GF-D8 (cell line): ENCODE data around the gene AKIRIN2.

Source experiments
- DNase-seq: peaks from one replicate; lab custom pipeline; 2025; lab: John Stamatoyannopoulos, UW

AKIRIN2 gene

DNA sequence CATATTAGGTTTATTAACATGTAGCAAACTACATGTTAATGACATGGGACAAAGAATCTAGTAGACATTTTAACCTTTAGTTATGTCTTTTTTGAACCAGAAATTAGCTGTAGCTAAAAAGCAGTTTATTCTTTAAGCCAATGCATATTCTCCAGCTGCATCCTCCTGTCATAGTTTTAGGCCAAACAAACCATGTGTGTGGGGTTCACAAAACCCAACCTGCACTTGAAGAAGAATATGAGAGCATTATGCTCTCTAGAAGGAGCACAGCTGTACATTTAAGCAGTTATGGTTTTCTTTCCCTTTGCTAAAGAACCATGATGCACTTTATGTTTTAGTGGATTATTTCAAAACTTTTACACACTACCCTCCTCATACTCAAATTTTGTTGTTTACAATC lies 46.2 kb downstream of the AKIRIN2 start:
- no peak for DNase-seq

DNA sequence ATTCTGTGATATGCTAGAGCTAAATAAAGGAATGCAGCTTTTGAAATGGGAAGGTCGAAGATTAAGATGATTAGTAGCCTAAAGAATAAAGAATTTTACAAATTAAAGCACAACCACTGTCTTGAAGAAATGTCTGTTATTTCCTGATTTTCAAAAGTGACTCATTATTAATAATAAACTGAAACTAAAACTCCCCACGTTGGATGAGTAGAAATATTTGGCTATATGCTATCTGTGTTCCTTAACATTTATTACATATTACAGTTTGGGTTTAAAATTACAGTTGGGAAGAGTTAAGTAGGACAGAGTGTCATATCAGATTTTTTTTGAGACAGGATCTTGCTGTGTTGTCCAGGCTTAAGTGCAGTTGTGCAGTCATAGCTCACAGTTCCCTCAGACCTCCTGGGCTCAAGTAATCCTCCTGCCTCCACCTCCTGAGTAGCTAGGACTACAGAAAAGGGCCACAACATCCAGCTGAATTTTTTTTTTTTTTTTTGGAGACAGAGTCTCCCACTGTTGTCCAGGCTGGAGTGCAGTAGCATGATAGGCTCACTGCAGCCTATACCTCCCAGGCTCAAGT lies 47.1 kb downstream of the AKIRIN2 start:
- no peak for DNase-seq

DNA sequence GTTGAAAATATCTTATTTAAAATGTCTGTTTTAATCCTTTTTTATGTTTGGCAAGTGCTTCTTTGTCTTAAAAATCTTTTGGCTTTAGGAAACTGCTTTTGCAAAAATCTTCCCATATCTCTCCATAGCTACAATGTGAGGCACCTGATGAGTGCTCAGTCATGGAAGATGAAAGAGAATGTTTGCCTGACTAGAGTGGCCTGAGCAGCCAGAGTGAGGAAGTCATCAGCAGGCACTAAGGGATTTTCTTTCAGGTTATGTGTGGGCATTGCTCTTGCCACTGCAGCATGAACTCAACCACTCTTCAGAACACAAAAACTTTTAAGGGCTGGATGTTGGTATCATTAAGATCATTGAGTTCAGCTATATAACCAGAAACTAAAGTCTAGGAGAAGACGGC lies 47.9 kb downstream of the AKIRIN2 start:
- DNase-seq: no peak

DNA sequence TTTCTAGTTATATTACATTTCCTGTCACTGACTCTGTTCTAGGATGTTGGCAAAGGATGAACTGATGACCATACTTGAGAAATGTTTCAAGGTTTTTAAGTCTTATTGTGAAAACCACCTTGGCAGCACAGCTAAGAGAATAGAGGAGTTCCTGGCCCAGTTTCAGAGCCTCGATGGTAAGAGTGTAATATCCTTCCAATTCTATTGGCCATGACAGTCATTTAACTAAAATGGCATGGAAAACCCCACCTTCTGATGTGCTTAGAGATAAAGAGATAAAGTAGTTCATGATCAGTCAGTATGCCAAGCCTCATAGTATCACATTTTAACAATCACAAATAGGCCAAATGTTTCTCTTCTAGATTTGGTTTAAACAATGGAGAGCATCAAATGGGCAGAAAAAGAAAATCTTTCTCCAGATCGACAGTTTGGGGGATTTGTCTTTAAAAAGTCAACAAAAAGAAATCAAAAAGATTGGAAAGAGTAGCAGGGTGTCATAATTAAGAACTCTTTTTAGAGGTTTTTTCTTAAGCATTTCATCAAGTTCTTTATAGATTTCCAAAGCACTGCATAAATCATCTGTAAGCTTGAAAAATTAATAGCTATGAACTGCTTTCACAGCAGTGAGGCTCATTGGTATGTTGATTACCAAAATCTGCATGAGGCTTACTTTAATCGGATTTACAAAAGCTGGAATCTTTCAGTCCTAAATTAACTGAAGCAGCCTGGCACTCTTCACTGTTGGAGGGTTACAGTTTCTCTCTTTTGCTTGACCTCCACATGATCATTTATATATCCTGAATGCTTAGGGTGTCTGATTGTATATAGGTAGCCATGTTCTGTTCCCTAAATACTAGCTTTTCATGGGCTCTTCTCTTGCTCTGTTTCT lies 48.7 kb downstream of the AKIRIN2 start:
- DNase-seq: no peak

DNA sequence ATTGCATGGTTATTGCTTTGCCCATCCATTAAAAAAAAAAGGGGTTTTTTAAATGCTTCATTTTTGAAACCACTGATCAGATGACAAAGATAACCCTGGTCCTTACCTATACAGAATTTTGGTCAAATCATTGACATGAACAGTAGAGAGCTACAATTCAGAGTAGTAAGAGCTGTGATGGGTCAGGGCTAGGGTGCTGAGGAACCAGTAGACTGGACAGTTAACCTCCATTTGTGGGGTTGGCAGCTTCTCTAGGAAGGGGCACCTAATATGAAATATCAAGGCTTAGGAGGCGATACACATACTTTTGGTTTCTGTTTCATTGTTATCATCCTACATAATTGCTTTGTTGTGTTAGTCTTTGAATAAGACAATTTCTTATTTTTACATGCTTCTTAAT lies 57.0 kb downstream of the AKIRIN2 start:
- DNase-seq: no peak

DNA sequence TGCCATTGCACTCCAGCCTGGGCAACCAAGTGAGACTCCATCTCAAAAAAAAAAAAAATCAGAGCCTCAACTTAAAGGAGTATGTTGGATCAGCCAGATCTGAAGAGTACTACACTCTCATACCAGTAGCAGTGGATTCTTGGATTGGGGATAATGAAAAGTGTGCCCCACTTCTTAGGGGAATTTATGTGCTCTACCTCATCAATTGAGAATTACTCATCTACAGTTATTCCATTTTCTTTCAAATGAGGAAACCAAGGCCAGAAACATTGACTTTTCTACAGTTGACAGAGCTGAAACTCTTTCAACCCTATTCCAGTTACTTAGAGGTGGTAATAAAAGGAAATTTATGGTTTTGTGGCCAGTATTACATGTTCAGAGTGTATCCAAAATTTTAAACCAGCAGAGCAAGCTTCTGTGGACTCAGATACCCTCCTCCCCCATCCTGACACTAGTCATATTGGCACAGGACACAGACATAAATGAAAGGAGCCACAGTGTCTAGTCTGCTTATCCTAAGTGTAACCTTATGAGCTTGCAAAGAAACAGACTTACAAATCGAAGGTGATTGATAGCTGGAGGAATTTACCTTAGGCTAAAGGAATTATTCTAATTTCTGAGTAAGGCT lies 60.9 kb downstream of the AKIRIN2 start:
- no peak for DNase-seq

DNA sequence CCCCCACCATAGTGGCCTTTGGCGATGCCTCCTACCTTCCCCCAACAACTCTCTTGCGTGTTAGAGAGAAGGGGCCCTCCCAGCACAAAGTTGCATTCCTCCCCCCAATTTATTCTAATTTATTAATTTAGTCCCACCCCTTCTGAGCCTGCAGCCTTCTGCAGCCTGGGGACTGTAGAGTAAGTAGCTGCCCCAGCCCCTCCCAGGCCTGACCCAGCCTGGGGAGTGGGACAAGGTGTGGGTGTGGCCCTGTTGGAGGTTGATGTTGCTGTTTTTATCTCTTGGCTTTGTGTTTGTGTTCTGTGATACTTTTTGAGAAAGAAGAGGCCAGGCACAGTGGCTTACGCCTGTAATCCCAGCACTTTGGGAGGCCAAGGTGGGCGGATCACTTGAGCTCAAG lies 62.7 kb downstream of the AKIRIN2 start:
- DNase-seq: no peak

DNA sequence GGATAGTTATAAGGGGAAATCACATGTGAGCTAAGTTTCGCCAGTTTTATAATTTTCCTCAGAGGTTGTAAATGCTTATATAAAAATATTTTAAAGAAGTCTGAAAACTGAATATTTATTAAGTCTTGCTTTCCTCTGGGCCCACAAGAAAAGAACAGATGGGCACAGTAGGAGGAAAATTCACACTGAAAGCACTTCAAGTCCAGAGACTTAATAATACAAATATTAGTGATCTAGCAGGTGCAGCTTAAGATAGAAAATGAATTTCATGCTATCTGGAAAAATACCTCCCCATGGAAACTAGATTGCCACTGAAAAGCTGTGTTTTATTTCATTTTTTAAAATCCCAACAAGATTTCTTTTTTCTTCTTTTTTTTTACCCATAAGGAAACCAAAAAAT lies 64.9 kb downstream of the AKIRIN2 start:
- no peak for DNase-seq

DNA sequence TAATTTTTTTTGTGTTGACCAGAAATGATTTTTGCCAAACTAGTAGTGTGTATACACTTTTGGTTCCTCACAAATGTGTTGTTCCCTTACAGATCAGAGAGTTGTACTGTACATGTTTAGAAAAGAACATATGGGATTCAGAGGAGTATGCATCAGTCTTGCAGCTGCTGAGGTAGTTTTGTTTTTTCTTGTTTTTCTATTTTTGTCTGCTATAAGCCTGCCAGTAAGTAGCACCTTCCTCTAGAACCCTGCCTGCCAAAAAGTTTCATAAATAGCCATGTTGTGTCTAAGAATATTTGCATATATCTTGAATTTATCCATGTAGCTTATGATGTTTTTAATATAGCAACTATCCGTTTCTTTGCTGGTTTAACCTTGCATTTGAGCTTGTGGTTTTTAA lies 65.7 kb downstream of the AKIRIN2 start:
- no peak for DNase-seq

DNA sequence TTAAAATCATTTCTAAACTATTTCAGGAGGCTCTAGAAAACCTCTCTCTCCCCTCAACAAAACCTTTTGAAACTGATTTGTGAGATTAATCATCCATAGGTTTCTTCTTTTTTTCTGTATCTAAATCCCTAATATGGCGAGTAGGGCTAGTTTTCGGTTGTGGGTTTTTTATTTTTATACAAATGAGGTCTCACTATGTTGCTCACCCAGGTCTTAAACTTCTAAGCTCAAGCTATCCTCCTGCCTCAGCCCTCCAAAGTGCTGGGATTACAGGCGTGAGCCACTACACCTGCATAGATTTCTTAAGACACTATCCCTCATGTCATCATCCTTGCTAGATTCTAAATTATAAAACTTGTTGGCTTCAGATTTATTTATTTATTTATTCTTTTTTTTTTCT lies 68.2 kb downstream of the AKIRIN2 start:
- DNase-seq: no peak

DNA sequence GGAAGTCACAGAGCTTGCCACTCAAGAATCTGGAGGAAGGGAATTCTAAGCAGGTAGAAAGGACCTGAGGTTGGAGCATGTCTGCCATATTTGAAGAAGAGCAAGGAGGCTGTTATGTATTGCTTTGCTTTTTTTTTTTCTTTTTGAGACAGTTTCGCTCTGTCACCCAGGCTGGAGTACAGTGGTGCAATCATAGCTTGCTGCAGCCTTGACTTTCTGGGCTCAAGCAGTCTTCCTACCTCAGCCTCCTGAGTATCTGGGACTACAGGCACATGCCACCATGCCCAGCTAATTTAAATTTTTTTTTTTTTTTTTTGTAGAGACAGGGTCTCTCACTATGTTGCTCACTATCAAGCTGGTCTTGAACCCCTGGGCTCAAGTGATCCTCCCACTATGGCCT lies 71.3 kb downstream of the AKIRIN2 start:
- no peak for DNase-seq

DNA sequence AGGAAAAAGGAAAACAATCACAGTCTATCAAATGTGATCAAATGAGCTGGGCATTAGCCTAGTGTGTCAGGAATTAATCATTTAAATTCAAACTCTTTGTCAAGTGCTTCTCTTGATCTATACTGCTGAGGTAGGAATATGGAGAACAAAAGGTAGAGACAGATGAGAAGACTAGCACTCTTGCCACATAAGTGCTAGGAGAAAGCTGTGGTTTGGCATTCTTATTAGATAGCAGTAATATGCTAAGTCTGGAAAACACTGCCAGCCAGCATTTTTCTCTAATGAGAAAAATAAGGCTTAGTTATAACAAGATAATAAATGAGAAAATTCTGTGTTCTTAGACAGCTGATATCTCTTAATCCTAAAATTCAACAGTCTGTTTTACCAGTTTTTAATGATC lies 73.2 kb downstream of the AKIRIN2 start:
- no peak for DNase-seq

DNA sequence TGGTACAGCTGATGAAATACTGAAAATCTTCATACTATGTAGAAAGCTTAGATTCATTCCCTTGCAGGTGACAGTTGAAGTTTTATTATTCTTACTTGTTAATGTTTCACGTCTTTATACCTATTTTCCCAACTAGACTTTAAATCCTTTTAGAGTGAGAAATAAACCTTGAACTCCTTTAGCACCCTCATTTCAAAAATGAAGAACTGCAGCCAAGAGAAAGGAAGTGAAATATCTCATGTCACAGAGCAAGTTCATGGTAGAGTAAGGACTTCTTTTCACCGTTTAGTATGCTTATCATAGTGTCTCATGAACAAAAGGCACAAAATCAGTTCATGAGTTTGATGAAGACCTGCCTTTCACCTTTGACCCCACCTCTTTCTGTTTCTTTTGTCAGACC lies 73.6 kb downstream of the AKIRIN2 start:
- no peak for DNase-seq
